K562 (cell line): ENCODE results near the gene AGAP1. TPM values are rescaled to one million over a fixed set of nuclear protein-coding genes. Genes with fewer than 3 reads are reported as not detected.
A peak's percentile ranks its signal among the peaks of the same experiment; 100 is the strongest.

Experiments used
- ELF4 ChIP-seq: fragments of 450-650 bp; formaldehyde crosslinking; IDR thresholded peaks from 2 replicates; pipeline ENCODE4 v1.4.0; 2022; ENCODE audit warnings: missing genetic modification characterization
- FOXM1 ChIP-seq, 2 experiments: fragments of 450-650 bp in 1 of 2; sonication (generic) in 1 of 2; formaldehyde crosslinking in 1 of 2; IDR thresholded peaks; 2 replicates each; pipeline versions ENCODE4 v1.6.1 to v1.9.0; 2017 to 2022; ENCODE audit warnings: low read depth in 2 of 2, mild to moderate bottlenecking in 2 of 2, missing genetic modification reagents in 1 of 2, moderate library complexity in 1 of 2
- L3MBTL2 ChIP-seq: fragments of 450-650 bp; IDR thresholded peaks from 2 replicates; pipeline ENCODE4 v1.6.1; 2016; ENCODE audit warnings: mild to moderate bottlenecking, moderate library complexity
- PML ChIP-seq: IDR thresholded peaks from 2 replicates; pipeline ENCODE4 v1.6.1; 2012; ENCODE audit warnings: low read length, inconsistent platforms
- polyA plus RNA-seq, 8 experiments: library from polyadenylated mRNA; depleted of rRNA in 4 of 8; stranded (reverse) in 5 of 8; unstranded in 3 of 8; fragments of >200 nt; fragmentation: Nextera tagmentation in 2 of 8; fragmentation: Illumina TruSeq in 1 of 8; extraction: Ambion mirVana in 2 of 8; extraction: Trizol in 1 of 8; gene quantifications; 2 replicates each; pipeline versions ENCODE4 v1.2.1 to v1.2.3, GENCODE V29; 2011 to 2014; ENCODE audit warnings: inconsistent platforms in 1 of 8, missing spikeins in 1 of 8
- total RNA-seq, 7 experiments: library from RNA; depleted of rRNA in 6 of 7; stranded (reverse); fragments of >200 nt in 6 of 7; fragmentation: Illumina TruSeq in 2 of 7; extraction: Trizol in 2 of 7; gene quantifications; 2 replicates each; pipeline versions ENCODE4 v1.2.1 to v1.2.3, GENCODE V29; 2011 to 2021; ENCODE audit warnings: low replicate concordance in 1 of 7
- TF ChIP-seq, protein P1 (sequence below): sonication (generic); formaldehyde crosslinking; IDR thresholded peaks from 2 replicates; pipeline ENCODE4 v1.8.0; 2022; ENCODE audit warnings: mild to moderate bottlenecking, missing genetic modification reagents
- TF ChIP-seq, protein P2 (sequence below), 2 experiments: fragments of 450-650 bp; IDR thresholded peaks; 2 replicates each; pipeline ENCODE4 v1.6.1; 2016
- TF ChIP-seq, protein P3 (sequence below): fragments of 450-650 bp; formaldehyde crosslinking; IDR thresholded peaks from 2 replicates; pipeline ENCODE4 v1.4.0; 2020; ENCODE audit warnings: mild to moderate bottlenecking, moderate library complexity
- TF ChIP-seq, protein P4 (sequence below): fragments of 450-650 bp; IDR thresholded peaks from 2 replicates; pipeline ENCODE4 v1.6.1; 2016; ENCODE audit warnings: low read depth, mild to moderate bottlenecking, moderate library complexity
- TF ChIP-seq, protein P5 (sequence below): fragments of 450-650 bp; IDR thresholded peaks from 2 replicates; pipeline ENCODE4 v1.6.1; 2016; ENCODE audit warnings: mild to moderate bottlenecking, moderate library complexity
- TF ChIP-seq, protein P6 (sequence below): fragments of 250-450 bp; sonication (Bioruptor Pico); IDR thresholded peaks from 2 replicates; pipeline ENCODE4 v1.5.0; 2020; ENCODE audit warnings: mild to moderate bottlenecking

The AGAP1 gene
- total and polyA plus RNA-seq, 9 of the 15 experiments (the other 6 are each of a cell fraction or from before 2014, with no cell fraction given) = 1.3 to 24.0 (median 10.6) TPM

DNA sequence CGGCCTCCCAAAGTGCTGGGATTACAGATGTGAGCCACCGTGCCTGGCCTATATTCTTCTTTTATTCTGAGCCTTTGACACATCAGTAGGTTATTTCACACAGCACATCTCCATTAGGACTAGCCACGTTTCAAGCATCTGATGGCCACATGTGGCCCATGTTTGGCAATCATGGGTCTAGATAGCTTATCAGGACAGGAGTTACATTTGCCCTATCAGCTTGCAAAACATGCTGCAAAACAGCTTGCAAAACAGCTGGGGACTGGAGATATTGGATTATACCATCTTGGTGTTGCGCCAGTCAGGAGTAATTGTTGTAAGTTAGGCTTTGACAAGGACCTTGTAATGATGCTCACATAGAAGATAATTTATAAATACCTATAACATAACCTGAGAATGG is 579.4 kb downstream of the AGAP1 start (continued):
- TF ChIP-seq, protein P1, sequence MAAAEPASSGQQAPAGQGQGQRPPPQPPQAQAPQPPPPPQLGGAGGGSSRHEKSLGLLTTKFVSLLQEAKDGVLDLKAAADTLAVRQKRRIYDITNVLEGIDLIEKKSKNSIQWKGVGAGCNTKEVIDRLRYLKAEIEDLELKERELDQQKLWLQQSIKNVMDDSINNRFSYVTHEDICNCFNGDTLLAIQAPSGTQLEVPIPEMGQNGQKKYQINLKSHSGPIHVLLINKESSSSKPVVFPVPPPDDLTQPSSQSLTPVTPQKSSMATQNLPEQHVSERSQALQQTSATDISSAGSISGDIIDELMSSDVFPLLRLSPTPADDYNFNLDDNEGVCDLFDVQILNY (CRISPR knock-in tag) = no peak
- TF ChIP-seq, protein P2, sequence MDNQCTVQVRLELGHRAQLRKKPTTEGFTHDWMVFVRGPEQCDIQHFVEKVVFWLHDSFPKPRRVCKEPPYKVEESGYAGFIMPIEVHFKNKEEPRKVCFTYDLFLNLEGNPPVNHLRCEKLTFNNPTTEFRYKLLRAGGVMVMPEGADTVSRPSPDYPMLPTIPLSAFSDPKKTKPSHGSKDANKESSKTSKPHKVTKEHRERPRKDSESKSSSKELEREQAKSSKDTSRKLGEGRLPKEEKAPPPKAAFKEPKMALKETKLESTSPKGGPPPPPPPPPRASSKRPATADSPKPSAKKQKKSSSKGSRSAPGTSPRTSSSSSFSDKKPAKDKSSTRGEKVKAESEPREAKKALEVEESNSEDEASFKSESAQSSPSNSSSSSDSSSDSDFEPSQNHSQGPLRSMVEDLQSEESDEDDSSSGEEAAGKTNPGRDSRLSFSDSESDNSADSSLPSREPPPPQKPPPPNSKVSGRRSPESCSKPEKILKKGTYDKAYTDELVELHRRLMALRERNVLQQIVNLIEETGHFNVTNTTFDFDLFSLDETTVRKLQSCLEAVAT (IDR thresholded peaks at IDR 0.05) = no peak
- peak; percentile 76; the same call in 1 of the 2 replicates for TF ChIP-seq ELF4
- TF ChIP-seq, protein P3, sequence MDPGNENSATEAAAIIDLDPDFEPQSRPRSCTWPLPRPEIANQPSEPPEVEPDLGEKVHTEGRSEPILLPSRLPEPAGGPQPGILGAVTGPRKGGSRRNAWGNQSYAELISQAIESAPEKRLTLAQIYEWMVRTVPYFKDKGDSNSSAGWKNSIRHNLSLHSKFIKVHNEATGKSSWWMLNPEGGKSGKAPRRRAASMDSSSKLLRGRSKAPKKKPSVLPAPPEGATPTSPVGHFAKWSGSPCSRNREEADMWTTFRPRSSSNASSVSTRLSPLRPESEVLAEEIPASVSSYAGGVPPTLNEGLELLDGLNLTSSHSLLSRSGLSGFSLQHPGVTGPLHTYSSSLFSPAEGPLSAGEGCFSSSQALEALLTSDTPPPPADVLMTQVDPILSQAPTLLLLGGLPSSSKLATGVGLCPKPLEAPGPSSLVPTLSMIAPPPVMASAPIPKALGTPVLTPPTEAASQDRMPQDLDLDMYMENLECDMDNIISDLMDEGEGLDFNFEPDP (CRISPR knock-in tag) = no peak
- TF ChIP-seq, protein P4, sequence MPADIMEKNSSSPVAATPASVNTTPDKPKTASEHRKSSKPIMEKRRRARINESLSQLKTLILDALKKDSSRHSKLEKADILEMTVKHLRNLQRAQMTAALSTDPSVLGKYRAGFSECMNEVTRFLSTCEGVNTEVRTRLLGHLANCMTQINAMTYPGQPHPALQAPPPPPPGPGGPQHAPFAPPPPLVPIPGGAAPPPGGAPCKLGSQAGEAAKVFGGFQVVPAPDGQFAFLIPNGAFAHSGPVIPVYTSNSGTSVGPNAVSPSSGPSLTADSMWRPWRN = peak; percentile 93
- TF ChIP-seq, protein P5, sequence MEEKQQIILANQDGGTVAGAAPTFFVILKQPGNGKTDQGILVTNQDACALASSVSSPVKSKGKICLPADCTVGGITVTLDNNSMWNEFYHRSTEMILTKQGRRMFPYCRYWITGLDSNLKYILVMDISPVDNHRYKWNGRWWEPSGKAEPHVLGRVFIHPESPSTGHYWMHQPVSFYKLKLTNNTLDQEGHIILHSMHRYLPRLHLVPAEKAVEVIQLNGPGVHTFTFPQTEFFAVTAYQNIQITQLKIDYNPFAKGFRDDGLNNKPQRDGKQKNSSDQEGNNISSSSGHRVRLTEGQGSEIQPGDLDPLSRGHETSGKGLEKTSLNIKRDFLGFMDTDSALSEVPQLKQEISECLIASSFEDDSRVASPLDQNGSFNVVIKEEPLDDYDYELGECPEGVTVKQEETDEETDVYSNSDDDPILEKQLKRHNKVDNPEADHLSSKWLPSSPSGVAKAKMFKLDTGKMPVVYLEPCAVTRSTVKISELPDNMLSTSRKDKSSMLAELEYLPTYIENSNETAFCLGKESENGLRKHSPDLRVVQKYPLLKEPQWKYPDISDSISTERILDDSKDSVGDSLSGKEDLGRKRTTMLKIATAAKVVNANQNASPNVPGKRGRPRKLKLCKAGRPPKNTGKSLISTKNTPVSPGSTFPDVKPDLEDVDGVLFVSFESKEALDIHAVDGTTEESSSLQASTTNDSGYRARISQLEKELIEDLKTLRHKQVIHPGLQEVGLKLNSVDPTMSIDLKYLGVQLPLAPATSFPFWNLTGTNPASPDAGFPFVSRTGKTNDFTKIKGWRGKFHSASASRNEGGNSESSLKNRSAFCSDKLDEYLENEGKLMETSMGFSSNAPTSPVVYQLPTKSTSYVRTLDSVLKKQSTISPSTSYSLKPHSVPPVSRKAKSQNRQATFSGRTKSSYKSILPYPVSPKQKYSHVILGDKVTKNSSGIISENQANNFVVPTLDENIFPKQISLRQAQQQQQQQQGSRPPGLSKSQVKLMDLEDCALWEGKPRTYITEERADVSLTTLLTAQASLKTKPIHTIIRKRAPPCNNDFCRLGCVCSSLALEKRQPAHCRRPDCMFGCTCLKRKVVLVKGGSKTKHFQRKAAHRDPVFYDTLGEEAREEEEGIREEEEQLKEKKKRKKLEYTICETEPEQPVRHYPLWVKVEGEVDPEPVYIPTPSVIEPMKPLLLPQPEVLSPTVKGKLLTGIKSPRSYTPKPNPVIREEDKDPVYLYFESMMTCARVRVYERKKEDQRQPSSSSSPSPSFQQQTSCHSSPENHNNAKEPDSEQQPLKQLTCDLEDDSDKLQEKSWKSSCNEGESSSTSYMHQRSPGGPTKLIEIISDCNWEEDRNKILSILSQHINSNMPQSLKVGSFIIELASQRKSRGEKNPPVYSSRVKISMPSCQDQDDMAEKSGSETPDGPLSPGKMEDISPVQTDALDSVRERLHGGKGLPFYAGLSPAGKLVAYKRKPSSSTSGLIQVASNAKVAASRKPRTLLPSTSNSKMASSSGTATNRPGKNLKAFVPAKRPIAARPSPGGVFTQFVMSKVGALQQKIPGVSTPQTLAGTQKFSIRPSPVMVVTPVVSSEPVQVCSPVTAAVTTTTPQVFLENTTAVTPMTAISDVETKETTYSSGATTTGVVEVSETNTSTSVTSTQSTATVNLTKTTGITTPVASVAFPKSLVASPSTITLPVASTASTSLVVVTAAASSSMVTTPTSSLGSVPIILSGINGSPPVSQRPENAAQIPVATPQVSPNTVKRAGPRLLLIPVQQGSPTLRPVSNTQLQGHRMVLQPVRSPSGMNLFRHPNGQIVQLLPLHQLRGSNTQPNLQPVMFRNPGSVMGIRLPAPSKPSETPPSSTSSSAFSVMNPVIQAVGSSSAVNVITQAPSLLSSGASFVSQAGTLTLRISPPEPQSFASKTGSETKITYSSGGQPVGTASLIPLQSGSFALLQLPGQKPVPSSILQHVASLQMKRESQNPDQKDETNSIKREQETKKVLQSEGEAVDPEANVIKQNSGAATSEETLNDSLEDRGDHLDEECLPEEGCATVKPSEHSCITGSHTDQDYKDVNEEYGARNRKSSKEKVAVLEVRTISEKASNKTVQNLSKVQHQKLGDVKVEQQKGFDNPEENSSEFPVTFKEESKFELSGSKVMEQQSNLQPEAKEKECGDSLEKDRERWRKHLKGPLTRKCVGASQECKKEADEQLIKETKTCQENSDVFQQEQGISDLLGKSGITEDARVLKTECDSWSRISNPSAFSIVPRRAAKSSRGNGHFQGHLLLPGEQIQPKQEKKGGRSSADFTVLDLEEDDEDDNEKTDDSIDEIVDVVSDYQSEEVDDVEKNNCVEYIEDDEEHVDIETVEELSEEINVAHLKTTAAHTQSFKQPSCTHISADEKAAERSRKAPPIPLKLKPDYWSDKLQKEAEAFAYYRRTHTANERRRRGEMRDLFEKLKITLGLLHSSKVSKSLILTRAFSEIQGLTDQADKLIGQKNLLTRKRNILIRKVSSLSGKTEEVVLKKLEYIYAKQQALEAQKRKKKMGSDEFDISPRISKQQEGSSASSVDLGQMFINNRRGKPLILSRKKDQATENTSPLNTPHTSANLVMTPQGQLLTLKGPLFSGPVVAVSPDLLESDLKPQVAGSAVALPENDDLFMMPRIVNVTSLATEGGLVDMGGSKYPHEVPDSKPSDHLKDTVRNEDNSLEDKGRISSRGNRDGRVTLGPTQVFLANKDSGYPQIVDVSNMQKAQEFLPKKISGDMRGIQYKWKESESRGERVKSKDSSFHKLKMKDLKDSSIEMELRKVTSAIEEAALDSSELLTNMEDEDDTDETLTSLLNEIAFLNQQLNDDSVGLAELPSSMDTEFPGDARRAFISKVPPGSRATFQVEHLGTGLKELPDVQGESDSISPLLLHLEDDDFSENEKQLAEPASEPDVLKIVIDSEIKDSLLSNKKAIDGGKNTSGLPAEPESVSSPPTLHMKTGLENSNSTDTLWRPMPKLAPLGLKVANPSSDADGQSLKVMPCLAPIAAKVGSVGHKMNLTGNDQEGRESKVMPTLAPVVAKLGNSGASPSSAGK = peak; percentile 47; the same call in 1 of the 2 replicates
- TF ChIP-seq PML = peak; percentile 97
- TF ChIP-seq, protein P6, sequence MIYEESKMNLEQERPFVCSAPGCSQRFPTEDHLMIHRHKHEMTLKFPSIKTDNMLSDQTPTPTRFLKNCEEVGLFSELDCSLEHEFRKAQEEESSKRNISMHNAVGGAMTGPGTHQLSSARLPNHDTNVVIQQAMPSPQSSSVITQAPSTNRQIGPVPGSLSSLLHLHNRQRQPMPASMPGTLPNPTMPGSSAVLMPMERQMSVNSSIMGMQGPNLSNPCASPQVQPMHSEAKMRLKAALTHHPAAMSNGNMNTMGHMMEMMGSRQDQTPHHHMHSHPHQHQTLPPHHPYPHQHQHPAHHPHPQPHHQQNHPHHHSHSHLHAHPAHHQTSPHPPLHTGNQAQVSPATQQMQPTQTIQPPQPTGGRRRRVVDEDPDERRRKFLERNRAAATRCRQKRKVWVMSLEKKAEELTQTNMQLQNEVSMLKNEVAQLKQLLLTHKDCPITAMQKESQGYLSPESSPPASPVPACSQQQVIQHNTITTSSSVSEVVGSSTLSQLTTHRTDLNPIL = no peak
- TF ChIP-seq FOXM1 (IDR thresholded peaks at IDR 0.05; ENCODE audit: low read depth) = peak; percentile 94
- TF ChIP-seq FOXM1 (CRISPR knock-in tag; IDR thresholded peaks at IDR 0.05; ENCODE audit: low read depth) = no peak
- peak; percentile 72 for TF ChIP-seq L3MBTL2
